NK-92 (cell line): ENCODE measurements around the gene CIITA.
"Not testable (repeated sequence)": the region's sequence is repeated elsewhere in the genome, so short reads cannot be mapped to it uniquely, and the experiment has no call there.

Experiments
- DNase-seq: peaks from one replicate; lab custom pipeline; 2025; ENCODE audit not compliant: unreplicated experiment; lab: John Stamatoyannopoulos, UW

The CIITA gene

DNA sequence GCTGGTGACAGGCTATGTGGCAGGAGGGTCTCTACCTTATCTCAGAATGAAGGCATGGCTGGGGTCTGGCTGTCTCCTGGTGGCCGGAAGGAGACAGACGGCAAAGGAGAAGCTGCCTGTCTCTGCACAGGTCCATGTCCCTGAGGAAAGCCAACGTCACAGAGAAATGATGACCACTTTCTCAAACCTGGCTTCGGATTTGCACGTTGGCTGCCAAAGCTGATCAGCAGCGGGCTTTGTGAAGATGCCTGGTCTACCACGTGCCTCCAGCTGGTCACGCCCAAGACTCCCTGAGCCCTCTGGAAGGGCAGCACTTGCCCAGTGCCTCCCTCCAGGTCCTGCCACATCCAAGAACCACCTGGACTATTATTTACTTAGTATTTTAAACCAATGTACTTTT lies 56.9 kb downstream of the CIITA start:
- DNase-seq = no peak

DNA sequence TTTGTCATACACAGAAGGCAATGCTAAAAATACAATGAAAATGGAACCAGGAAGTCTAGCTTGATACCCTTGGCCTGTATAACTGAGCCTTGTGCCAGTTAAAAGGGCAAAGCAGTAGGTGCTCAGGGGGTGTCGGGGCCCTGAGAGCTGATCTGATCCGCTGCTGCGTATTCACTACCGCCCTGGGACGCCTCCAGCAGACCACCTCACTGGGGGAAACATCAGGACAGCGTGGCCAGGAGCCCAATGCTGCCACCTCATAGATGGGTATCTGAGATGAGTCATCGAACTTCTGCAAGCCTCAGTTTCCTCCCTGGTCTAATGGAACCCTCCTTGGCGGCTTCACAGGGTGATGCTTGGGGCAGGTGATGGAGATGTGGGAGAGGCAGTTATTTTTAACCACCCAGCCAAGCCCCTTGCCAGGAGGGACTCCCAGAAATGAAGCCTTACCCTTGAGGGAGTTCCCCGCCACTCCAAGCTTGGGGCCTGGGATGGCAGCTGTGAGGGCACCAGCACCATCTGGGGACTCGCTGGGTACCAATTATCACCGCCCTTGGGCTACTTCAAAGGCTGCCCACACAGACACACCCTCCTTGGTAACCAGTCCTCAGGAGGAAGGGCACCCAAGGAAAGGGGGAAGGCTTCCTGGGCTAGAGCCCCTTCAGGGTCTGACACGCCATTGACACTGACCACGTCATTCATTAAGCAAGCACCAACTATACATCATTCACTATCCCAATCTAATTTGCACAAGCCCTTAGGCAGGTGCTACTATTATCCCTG lies 57.5 kb downstream of the CIITA start:
- no peak for DNase-seq

DNA sequence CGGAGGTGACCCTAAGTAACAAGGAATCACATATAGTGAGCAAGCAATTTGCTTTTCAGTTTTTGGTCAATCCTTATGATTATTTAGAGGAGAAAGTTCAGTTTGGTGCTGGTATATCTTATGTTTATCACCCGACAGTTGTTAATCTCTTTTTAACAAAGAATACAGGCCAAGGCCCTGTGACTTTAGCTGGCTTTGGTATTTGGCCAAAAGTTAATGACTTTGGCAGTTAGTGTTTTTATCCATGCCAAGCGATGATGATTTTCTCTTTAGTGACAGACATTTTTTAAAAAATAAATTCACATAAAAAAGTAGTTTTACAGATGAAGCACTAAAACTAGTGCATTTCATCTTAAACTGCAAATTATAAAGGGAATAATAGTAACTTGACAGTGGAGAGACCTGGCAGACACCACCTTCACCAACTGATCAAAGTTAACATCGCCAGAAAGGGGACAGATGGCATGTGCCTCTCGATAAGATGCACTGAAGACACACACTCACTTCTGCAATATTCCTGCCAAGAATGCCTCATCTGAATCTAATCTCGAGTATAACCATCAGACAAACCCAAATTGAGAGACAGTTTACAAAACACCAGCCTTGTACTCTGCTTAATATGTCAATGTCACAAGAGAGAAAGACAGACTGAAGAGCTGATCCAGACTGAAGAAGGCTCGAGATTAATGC lies 58.4 kb downstream of the CIITA start:
- DNase-seq = no peak

DNA sequence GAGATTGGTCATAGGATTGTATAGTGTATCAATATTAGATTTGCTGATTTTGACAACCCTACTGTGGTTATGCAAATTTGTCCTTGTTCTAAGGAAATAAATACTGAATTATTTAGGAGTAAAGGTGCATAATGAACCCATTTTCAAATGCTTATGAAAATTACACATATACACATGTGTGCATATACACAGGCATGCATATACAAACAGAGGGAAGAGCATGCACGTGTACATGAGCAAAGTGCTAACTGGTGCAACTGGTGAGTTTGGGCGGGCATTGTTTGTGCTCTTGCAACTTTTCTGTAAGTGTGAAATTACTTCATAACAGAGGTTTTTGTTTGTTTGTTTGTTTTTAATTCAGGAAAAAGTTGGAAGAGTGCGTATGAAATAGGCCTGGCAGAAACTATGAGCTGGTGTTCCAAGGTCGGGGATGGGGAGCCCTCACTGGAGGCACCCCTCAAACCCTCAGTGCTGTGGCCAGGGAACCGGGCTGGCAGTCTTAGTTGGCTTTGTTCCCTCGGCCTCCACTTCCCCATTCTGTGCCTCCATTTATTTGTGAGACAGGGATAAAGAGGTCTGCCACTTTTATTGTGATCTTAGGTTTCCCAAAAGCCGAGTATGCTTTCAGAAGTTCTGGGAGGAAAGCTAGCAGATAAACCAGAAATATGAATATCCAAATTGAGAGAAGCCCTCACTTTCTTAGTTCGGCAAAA lies 59.4 kb downstream of the CIITA start:
- no peak for DNase-seq

DNA sequence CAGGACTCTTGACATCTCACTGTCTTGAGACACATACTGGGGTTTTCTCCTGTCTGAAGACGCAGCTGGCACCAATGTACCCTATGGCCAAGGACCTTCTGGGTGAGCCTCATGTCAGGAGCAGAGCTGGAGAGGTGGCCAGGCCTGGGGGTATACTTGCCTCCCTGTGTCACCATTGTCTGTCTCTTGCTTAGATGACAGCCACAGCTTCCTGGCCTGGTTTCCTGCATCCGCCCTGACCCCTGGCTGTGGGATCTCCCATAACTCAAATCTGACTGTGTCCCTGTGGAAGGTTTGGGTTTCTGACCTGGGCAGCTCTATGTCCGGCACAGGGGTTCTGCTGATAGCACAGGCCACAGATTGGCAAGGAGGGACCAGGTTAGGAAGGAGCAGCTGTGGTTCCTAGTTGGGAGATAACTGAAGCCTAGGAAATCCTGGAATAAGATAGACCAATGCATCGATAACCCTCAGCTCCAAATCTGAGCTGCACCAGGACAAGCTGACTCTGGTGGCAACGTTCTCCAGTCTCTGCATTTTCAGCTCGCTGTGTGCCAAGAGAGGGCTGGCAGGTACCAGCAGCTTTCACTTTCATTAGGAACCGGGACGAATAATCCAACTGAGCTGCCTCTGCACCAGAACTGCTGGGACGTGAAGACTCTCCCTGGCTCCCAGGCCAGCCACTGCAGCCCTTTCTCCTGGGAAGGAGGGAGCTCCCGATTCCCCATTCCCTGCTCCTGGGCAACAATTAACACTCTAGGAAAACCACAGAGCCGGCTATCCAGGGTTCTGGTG lies 60.3 kb downstream of the CIITA start:
- DNase-seq = no peak

DNA sequence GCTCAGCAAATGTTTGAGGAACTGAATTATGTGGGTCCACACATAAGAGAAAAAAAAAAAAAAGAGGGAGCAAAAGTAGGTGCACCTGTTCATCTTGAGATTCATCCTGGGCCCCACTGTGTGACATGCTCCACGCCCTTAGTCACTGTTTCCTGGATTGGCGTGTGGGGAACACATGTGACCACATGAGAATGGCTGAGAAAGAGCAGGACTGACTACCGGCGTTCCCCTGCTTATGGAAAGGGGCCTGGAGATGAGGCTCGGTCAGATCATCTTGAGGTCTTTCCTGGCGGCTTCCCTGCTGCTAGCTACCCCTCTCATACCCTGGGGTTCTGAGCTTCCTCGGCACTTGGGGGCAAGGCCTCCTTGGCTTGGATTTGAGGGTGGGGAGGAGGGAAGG lies 61.3 kb downstream of the CIITA start:
- DNase-seq = no peak

DNA sequence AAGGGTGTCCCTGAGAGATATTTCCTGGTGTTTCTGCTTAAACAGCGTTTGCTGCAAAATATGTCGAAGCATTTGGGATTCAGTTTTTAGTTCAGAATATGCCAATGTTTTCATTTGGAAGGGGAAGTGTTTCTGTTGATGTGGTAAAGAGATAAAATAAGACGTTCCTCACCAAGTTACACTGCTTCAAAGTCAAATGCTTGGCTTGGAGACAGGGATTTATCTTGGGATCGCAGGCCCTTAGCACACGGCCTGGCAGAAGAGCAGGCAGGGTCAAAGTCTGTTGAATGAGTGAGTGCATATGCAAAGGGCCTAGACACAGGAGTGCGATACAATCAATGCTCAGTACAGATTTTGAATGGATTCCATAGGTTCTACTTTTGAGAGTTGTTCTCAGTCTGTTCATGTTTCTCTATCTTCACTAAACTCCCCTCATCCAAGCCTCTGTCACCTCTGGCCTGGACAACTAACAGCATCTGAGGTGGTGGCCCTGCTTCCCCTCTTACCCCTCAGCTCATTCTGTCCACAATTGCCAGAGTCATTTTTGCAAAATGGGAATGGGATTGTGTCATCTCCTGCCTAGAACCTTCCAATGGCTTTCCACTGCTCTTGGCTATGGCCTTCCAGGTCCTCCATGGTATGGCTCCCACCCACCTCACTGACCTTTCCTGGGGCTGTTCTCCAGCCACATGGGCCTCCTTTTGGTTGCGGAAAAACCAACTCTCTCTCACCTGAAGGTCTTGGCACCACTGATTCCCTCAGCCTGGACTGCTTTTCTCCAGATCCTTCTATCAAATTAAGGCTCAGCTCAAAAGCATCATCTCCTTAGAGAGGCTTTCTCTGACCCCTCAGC lies 62.0 kb downstream of the CIITA start:
- no peak for DNase-seq

DNA sequence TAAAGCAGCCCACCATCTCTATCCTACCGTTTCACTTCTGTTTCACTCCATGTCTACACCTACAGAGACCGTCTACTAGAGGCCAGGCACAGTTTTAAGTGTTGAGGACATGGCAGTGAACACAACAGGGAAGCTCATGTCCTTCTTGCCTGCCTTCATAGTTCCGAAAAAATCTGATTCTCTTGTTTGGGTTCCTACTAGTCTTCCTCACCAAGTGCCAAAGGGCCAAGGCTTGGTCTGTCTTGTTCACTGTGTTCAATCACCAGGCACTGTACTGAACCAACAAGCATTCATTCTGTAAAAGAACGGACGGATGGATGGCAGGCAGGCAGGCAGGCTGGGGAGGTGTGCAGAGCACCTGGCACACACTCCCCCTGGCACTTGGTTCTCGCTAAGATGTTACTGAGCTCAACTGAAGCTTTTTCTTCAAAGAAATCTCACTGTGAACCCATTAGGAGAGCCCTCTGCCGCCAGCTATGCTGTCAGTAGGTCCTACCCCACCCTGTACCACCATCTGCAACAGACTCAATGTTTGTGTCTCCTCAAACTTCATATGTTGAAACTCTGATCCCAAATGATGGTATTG lies 62.7 kb downstream of the CIITA start:
- no peak for DNase-seq

DNA sequence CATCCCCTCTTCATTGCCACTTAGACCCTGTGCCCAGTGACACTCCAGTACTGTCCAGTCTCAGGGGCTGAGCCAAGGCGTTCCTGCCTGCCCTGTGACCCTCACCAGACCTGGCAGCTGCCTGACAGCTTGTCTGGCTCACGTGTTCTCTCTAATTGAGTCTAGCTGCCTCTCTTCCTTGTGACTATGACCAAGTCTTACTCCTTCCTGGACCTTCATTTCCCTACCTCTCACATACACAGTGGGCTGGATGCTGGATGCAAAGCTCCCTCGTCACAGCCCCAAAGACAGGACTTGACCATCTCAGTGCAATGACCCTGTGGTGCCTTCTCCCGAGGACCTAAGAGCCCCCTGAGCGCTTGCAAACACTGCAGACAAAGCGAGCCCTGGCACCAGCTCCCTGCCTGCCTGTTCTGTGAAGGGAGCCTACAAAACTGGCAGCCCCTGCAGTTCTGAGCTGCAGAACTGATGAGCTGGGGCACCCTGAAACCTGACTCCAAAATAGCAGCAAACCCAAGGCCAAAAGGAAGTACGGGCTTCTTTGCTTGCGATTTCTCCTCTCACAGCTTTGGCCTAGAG lies 63.6 kb downstream of the CIITA start:
- no peak for DNase-seq

DNA sequence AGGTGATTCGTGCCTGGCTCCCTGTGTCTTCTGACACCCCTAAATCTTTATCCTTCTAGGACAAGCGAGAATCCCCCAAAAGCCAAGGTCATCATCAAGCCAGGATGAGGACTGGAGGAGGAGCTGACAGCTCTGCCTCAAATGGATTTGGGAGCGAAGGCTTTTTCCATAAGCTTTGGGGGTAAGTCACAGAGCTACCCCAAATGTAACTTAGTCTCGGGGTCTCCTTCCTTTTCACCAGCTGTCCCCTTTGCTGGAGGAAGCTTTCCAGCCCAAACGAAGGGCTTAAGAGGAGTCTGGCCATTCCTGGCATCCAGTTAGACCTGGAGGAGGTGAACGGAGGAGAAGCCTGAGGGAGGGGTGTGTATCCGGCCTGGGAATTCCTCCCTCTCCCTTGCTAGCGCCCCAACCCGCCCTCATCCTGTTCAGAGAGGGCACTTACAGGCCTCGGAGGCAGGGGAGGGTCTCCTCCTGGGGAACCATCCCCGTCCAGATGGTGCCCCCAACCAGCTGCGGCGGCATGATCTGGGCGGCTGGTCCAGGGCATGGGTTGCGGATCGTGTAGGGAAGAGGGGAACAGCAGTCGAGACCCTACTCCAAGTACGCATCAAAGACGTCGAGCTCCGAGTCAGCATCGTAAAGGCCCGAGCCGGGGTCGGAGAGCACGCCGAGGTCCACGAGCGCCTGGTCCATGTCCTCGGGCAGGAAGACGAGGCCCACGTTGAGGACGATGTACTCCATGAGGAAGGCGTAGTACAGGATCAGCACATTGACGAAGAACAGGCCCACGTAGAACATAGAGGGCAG lies 64.3 kb downstream of the CIITA start:
- DNase-seq = no peak

DNA sequence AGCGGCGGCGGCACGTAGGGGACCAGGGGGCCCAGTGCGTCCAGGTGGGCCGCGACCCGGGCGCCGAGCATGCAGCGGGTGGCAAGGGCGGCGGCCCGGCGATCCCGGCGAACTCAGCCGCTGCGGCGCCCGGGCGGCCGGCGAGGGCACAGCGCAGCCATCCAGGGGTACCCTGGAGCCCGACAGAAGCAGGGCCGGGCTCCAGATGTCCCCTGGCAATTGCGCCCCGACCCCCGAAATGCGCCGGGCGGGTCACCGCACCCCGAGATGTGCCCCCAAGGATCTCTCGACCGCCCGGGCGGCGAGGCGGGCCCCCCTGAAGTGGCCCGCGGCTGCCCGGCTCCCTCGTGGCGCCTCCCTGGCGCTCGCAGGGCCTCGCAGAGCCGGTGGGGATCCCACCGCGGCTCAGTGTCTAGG lies 64.9 kb downstream of the CIITA start:
- not testable (repeated sequence) for DNase-seq

DNA sequence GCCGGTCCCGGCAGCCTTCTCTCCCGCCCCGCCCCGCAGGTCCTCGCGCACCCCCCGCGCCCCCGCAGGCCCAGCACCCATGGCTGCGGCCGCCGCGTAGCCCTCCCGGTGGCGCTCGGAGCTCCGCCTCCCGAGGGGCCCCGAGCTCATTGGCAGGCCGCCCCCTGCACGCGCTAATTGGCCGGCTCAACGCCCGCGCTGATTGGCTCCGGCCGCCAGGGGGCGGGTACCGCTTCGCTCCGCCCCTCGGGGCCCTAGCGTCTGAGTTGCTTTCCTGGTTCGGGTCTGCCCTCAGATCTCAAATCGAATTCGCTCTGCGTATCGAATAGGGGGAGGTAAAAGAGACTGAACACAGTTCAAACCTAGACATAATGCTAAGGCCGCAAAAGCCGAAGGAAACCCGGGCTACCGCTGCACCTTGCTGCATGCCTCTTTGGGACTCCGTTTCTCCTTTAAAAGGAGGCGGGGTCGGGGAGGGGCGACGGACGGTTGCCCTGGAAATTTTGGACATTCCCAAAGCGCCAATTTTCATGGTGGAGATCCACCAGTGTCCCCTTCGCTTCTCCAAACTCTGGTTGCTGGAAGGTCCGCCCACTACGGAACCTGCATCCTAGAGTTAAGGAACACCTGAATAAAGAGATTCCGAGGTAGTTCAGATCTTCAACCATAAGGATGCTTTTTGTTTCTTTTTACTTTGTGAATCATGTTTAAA lies 65.5 kb downstream of the CIITA start, which contains the start of gene DEXI:
TSS of gene DEXI (minus strand) at position 117 of the 712 bp plus-strand sequence. CDS start 463 bp downstream, outside the sequence.
- DNase-seq = peak; percentile 42

DNA sequence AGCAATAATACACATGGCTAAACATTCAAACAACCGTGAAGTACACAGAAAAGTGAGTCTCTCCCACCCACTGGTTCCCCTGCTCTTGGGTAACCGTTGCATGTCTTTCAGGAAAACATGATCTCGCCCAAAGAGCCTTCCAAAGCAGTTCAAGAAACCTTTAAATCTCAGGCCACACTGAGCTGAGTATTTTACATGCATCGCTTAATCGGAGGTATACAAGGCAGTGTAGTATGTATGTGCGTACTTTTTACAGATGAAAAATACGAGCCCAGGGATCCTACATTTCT lies 66.0 kb downstream of the CIITA start:
- DNase-seq = no peak

DNA sequence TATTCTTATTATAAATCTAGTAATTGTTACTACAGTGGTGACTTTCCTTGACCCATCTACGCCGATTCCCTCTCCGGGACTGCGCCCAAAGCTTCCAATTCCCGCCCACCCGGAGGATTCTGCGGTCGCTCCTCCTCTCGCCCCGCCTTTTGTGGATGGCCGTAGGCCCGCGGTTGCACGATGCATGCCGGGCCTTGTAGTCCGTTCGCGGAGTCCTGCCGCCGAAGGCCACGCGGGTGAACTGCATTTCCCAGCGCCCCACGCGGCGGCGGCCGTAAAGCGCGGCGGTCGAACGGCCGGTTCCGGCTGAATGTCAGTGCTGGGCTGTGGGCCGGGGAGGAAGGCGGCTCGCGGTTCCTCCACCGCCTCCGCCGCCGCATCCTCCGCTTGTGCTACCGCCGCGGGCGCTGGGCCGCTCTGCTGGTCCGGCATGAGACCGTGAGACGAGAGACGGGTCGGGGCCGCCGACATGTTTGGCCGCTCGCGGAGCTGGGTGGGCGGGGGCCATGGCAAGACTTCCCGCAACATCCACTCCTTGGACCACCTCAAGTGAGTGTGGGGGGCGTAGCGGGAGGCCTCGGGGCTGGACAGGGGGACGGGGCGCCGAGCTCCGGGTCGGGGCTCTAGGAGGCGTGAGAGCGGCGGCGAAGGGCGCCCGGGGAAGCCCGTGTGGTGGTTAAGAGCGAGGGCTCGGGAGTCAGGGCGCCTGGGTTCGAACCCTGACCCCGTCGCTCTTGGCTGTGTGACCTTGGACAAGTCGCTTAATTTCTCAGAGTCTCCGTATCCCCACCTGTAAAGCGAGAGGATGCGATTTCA lies 67.5 kb downstream of the CIITA start, which contains the start of gene CLEC16A:
TSS of gene CLEC16A (plus strand) at position 316 of the 816 bp plus-strand sequence. CDS start at position 470, 154 bp downstream.
- peak; percentile 52 for DNase-seq

DNA sequence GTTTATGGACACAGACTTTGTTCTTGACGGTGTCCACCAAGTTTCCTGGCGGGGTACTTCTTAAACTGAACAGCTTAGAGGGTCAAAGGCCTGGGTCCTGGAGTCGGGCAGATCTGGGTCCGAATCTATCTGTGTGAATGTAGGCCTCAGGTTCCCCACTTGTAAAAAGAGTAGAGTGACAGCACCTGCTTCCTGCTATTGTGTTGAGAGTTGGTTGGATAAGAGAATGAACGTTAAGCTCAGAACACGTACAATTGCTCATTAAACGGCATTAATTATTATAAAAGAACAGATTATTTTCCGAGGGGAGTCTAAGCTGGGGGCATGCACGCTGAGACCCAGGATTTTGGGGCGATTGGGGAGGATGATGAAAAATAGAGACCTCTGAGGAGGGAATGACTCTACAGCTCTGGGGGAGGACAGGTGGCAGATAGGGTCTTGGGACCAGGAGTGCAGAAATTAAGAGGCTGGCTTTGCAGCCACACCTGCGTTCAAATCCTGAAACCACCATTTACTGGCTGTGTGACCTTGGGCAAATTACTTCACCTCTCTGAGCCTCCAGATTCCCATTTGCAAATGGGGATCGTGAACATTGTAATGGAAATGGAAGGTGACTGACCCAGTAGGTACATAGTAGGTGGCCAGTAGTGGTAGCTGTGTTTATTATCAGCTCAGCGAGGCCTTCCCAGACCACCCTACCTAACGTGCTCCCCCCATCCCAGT lies 68.2 kb downstream of the CIITA start:
- no peak for DNase-seq

DNA sequence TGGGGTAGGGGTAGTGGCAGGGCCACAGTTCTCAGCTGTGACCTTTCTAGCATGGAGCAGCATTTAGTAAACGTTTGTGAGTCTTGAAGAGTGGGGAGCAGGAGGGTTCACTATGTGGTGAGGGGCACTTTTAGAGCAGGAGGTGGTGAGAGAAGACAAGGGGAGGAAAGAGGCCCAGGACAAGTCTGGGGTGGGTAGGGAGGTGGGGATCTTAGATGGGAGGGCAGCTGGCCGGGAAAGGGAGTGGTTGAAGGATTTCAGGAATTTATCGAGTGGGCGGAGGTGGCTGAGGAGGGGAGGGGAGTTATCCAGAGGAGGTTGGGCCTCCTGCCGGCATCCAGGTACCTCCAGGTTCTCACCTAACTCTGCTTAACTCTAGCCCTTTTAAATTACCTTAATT lies 69.3 kb downstream of the CIITA start:
- no peak for DNase-seq
